ENCODE measurements around the gene RUFY3. TPM values are rescaled to one million over a fixed set of nuclear protein-coding genes. Genes with fewer than 3 reads are reported as not detected.

The RUFY3 gene
- total and polyA plus RNA-seq, 2 of the 4 experiments (the other 2 are of a cell fraction) = 19.6 to 28.9 TPM

DNA sequence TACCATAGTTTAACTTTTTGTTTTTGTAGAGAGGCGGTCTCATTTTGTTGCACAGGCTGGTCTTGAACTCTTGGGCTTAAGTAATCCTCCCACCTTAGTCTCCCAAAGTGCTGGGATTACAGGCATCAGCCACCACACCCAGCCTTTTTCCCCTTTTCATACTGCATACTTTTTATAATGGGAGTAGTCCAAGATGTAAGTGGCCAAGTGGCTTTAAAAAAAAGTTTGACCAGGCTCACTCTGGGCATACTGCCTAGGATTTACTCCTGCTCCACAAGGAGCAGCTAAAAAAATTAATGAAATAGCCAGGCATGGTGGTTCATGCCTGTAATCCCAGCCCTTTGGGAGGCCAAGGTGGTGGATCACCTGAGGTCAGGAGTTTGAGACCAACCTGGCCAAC, 111.9 kb downstream of the RUFY3 start:
- H3K9me1 ChIP-seq (ENCODE audit: insufficient read depth, low read length) = peaks cover 12% of the 10 kb centered on the region
- peaks cover 21 to 42% of the 10 kb centered on the region in 2 experiments for H3K79me1 ChIP-seq (ENCODE audit: low read depth in 1 of 2, low read length in 2 of 2)
- dilution Hi-C loops (cut with HindIII; ENCODE audit: low sequenced_read_pairs, unreplicated experiment) = no loop called here
- H3K27me3 ChIP-seq (ENCODE audit: control insufficient read depth, insufficient read depth, low read length) = no peaks in the 10 kb centered on the region
- H2BK15ac ChIP-seq (ENCODE audit: low read depth, low read length) = no peak overlapping the region
- peak; percentile 16 for DNase-seq
- H3K9ac ChIP-seq (ENCODE audit: low read depth, low read length) = no peak overlapping the region
- no peak overlapping the region for H2BK5ac ChIP-seq (ENCODE audit: low read depth, low read length, poor library complexity, severe bottlenecking)
- intact Hi-C loops (cut with micrococcal nuclease) = no loop called here
- H2AFZ ChIP-seq (replicated peaks; ENCODE audit: low read length, poor library complexity) = no peak overlapping the region
- no peak for TF ChIP-seq POLR2A (IDR thresholded peaks at IDR 0.05; ENCODE audit: low read depth, low read length)
- H2AK5ac ChIP-seq (ENCODE audit: low read depth, low read length) = no peak overlapping the region
- H2BK120ac ChIP-seq (ENCODE audit: low read depth, low read length) = no peak overlapping the region
- H3K27ac ChIP-seq (ENCODE audit: insufficient read depth, low read length) = no peak overlapping the region
- no peak; the same call in 1 of the 2 replicates for ATAC-seq (ENCODE audit: low read depth)
- no peaks in the 10 kb centered on the region for H3K9me3 ChIP-seq (ENCODE audit: control insufficient read depth, insufficient read depth, low read length)
- in situ Hi-C loops (cut with MboI; ENCODE audit: low sequenced_read_pairs) = loop anchor here (10.0 kb wide), 1 partner anchor 161 kb away; the partner anchor contains the start of gene DCK
- peaks cover 8% of the 10 kb centered on the region for H3K4me1 ChIP-seq (ENCODE audit: control insufficient read depth, insufficient read depth, low read length)
- no peak overlapping the region for H3K18ac ChIP-seq (ENCODE audit: low read depth, low read length)
- no peak overlapping the region for H3K4ac ChIP-seq (ENCODE audit: low read depth, low read length)
- no peak overlapping the region for H4K8ac ChIP-seq (ENCODE audit: low read depth in 2 of 2, low read length in 2 of 2)
- H3K23ac ChIP-seq (ENCODE audit: low read depth, low read length) = no peak overlapping the region
- POLR2A ChIA-PET (ENCODE audit: unreplicated experiment) = no interaction called here
- H3K36me3 ChIP-seq (ENCODE audit: control insufficient read depth, insufficient read depth, low read length) = peaks cover 36% of the 10 kb centered on the region
- no peak overlapping the region for H2AK9ac ChIP-seq (replicated peaks; ENCODE audit: low read depth, low read length, poor library complexity)
- H2BK20ac ChIP-seq (ENCODE audit: low read depth, low read length) = no peak overlapping the region
- no peak overlapping the region for H3K14ac ChIP-seq (replicated peaks; ENCODE audit: low read depth, low read length)
- BruUV-seq (replicated peaks) = no TSS peak
- CTCF ChIA-PET = no interaction called here
- H4K91ac ChIP-seq (ENCODE audit: insufficient read depth, low read depth, low read length) = no peak overlapping the region
- no peak overlapping the region for H3K4me2 ChIP-seq (ENCODE audit: low read depth, low read length)
- no peak overlapping the region for H3K4me3 ChIP-seq (ENCODE audit: insufficient read depth, low read depth, low read length)
- H3K56ac ChIP-seq (ENCODE audit: extremely low read depth, insufficient read depth, low read length) = no peak overlapping the region
- no CpG with 5 or more reads among the region's 1 CpG for WGBS, 2 experiments (ENCODE audit: extremely low coverage in 2 of 2, insufficient read length in 1 of 2)
- H4K5ac ChIP-seq (ENCODE audit: low read depth, low read length) = no peak overlapping the region
- H4K20me1 ChIP-seq (ENCODE audit: insufficient read depth, low read length) = peaks cover 41% of the 10 kb centered on the region

Measured in IMR-90 (cell line).